HCT116 (cell line): ENCODE data around the gene CCL1. TPM values are rescaled to one million over a fixed set of nuclear protein-coding genes. Genes with fewer than 3 reads are reported as not detected.
"Not testable (repeated sequence)": the region's sequence is repeated elsewhere in the genome, so short reads cannot be mapped to it uniquely, and the experiment has no call there.

Source experiments
- ATAC-seq: fragments of 200-7000 bp; cut with Tn5 transposase; 2 replicates; pipeline ENCODE4 v1.9.1; 2020; ENCODE audit warnings: mild to moderate bottlenecking, moderate library complexity
- BruUV-seq: library from RNA; stranded (reverse); fragments of 400-500 nt; replicated peaks from 2 replicates; lab custom pipeline; 2021; lab: Mats Ljungman, UMichigan
- CTCF ChIA-PET: fragments of 300-600 bp; sonication (Branson Sonifier 250); formaldehyde crosslinking; loops from one replicate; lab custom pipeline; 2021; ENCODE audit warnings: antibody characterized with exemption; lab: Charles Lee
- POLR2A ChIA-PET: fragments of 300-600, 350-600 bp; sonication (Branson Sonifier 250); formaldehyde crosslinking; loops from one replicate; lab custom pipeline; 2021; ENCODE audit warnings: antibody characterized with exemption; lab: Charles Lee
- RAD21 ChIA-PET, 2 experiments: fragments of 300-600 bp; sonication (Branson Sonifier 250); formaldehyde crosslinking; loops; one replicate each; lab custom pipeline; 2023; ENCODE audit warnings: low total read pairs in 2 of 2; ENCODE audit not compliant: uncharacterized antibody in 2 of 2, unreplicated experiment in 2 of 2, low non-redundant PET in 1 of 2; lab: Charles Lee
- DNase-seq: peaks from one replicate; pipeline ENCODE4 v3.0.0-alpha.2; 2010; ENCODE audit warnings: low read depth, low spot score
- H2AFZ ChIP-seq: fragments of 200-600 bp; shearing (Covaris generic), sonication (generic); 2 replicates; pipeline ENCODE4 v1.6.1; 2017; ENCODE audit warnings: low read depth, mixed run types, mixed read lengths, antibody characterized with exemption, low read length; ENCODE audit not compliant: poor library complexity, severe bottlenecking
- H3K27ac ChIP-seq: 2 replicates; pipeline ENCODE4 v1.5.1; 2012; ENCODE audit warnings: low read depth, low read length
- H3K27me3 ChIP-seq: fragments of 200-600 bp; sonication (generic); 2 replicates; pipeline ENCODE4 v1.6.1; 2016; ENCODE audit warnings: mixed run types, low read length, mixed read lengths; ENCODE audit not compliant: insufficient read depth
- H3K36me3 ChIP-seq, 2 experiments: fragments of 200-500 bp in 1 of 2; fragments of 200-600 bp in 1 of 2; sonication (Bioruptor generic) in 1 of 2; sonication (generic) in 1 of 2; 2 replicates each; pipeline versions ENCODE4 v1.5.1 to v1.6.1; 2014 to 2016; ENCODE audit warnings: low read length in 2 of 2, inconsistent platforms in 1 of 2, mixed read lengths in 1 of 2, mixed run types in 1 of 2; ENCODE audit not compliant: insufficient read depth in 2 of 2, control insufficient read depth in 1 of 2
- H3K4me1 ChIP-seq, 2 experiments: fragments of 200-600 bp in 1 of 2; sonication (generic) in 1 of 2; 2 replicates each; pipeline versions ENCODE4 v1.5.1 to v1.6.1; 2012 to 2017; ENCODE audit warnings: low read length in 2 of 2, inconsistent platforms in 1 of 2, mild to moderate bottlenecking in 1 of 2, mixed read lengths in 1 of 2, mixed run types in 1 of 2, moderate library complexity in 1 of 2; ENCODE audit not compliant: insufficient read depth in 2 of 2, control insufficient read depth in 1 of 2
- H3K4me2 ChIP-seq: fragments of 200-600 bp; sonication (generic); 2 replicates; pipeline ENCODE4 v1.6.1; 2017; ENCODE audit warnings: mixed run types, low read length, mixed read lengths
- H3K4me3 ChIP-seq, 2 experiments: fragments of 200-600 bp in 1 of 2; sonication (generic) in 1 of 2; replicated peaks in 1 of 2; 2 replicates each; pipeline ENCODE4 v1.5.1; 2011 to 2016; ENCODE audit warnings: low read length in 2 of 2, control low read depth in 1 of 2, low read depth in 1 of 2, mild to moderate bottlenecking in 1 of 2, mixed read lengths in 1 of 2, mixed run types in 1 of 2
- H3K79me2 ChIP-seq: fragments of 200-600 bp; sonication (generic); 2 replicates; pipeline ENCODE4 v1.6.1; 2017; ENCODE audit warnings: mild to moderate bottlenecking, mixed run types, low read length, moderate library complexity, mixed read lengths; ENCODE audit not compliant: insufficient read depth
- H3K9ac ChIP-seq: fragments of 200-600 bp; sonication (generic); 2 replicates; pipeline ENCODE4 v1.6.1; 2016; ENCODE audit warnings: low read length, mixed read lengths
- H3K9me2 ChIP-seq: fragments of 200-600 bp; sonication (generic), shearing (Covaris generic); 2 replicates; pipeline ENCODE4 v1.6.1; 2017; ENCODE audit warnings: mixed run types, mild to moderate bottlenecking, moderate library complexity; ENCODE audit not compliant: insufficient read depth
- H3K9me3 ChIP-seq, 2 experiments: fragments of 200-500 bp in 1 of 2; fragments of 200-600 bp in 1 of 2; sonication (Bioruptor generic) in 1 of 2; sonication (generic) in 1 of 2; 2 replicates each; pipeline ENCODE4 v1.6.1; 2014 to 2017; ENCODE audit warnings: low read length in 2 of 2, mixed read lengths in 2 of 2, inconsistent platforms in 1 of 2, low read depth in 1 of 2, mild to moderate bottlenecking in 1 of 2, mixed run types in 1 of 2, moderate library complexity in 1 of 2; ENCODE audit not compliant: control insufficient read depth in 1 of 2, insufficient read depth in 1 of 2
- H4K20me1 ChIP-seq: fragments of 200-600 bp; sonication (generic), shearing (Covaris generic); 2 replicates; pipeline ENCODE4 v1.6.1; 2017; ENCODE audit warnings: mixed run types, mild to moderate bottlenecking, moderate library complexity; ENCODE audit not compliant: insufficient read depth
- ATF3 ChIP-seq: IDR thresholded peaks from 2 replicates; pipeline ENCODE4 v1.6.1; 2012
- CBX3 ChIP-seq: IDR thresholded peaks from 2 replicates; pipeline ENCODE4 v1.6.1; 2012; ENCODE audit warnings: low read depth
- CTCF ChIP-seq, 3 experiments: fragments of 200-600 bp in 1 of 3; sonication (generic) in 1 of 3; IDR thresholded peaks in 2 of 3; conservative IDR thresholded peaks in 1 of 3; 2 replicates each; pipeline ENCODE4 v1.5.1; 2012 to 2017; ENCODE audit warnings: low read depth in 2 of 3, low read length in 2 of 3, antibody characterized with exemption in 1 of 3, borderline replicate concordance in 1 of 3, control low read depth in 1 of 3, mild to moderate bottlenecking in 1 of 3, mixed read lengths in 1 of 3, mixed run types in 1 of 3, moderate library complexity in 1 of 3; ENCODE audit not compliant: insufficient read depth in 1 of 3
- FOSL1 ChIP-seq: IDR thresholded peaks from 2 replicates; pipeline ENCODE4 v1.6.1; 2012; ENCODE audit warnings: low read depth
- JUND ChIP-seq: IDR thresholded peaks from 2 replicates; pipeline ENCODE4 v1.6.1; 2012
- POLR2AphosphoS5 ChIP-seq: IDR thresholded peaks from 2 replicates; pipeline ENCODE4 v1.6.1; 2011; ENCODE audit warnings: mild to moderate bottlenecking, low read depth, low read length, moderate library complexity
- RAD21 ChIP-seq: IDR thresholded peaks from 2 replicates; pipeline ENCODE4 v1.6.1; 2012; ENCODE audit warnings: low read depth, mild to moderate bottlenecking
- TCF7L2 ChIP-seq: IDR thresholded peaks from 2 replicates; pipeline ENCODE4 v1.7.0; 2011; ENCODE audit warnings: borderline replicate concordance, inconsistent platforms; ENCODE audit not compliant: insufficient read depth, insufficient read length; ENCODE audit errors: extremely low read depth
- ZFX ChIP-seq: fragments of 450-650 bp; IDR thresholded peaks from 2 replicates; pipeline ENCODE4 v1.6.1; 2017
- ZNF274 ChIP-seq: fragments of 200-500 bp; sonication (Bioruptor generic); IDR thresholded peaks from 2 replicates; pipeline ENCODE4 v1.6.1; 2014; ENCODE audit warnings: mild to moderate bottlenecking, low read depth, low read length, inconsistent platforms
- intact Hi-C: fragments of 100-400 bp; cut with micrococcal nuclease; formaldehyde crosslinking; loops from 2 replicates; pipeline ENCODE4 v1.10.0; 2022
- total RNA-seq: library from RNA; stranded (reverse); gene quantifications from one replicate; pipeline ENCODE4 v1.2.1, GENCODE V29; 2021; ENCODE audit not compliant: unreplicated experiment
- TF ChIP-seq, protein P1 (sequence below): IDR thresholded peaks from 2 replicates; pipeline ENCODE4 v1.6.1; 2012

The CCL1 gene
- total RNA-seq, 1 experiment from 2014 or later = not detected

- intact Hi-C loops = no loop called here
- no peak overlapping the region for H3K4me3 ChIP-seq
- POLR2A ChIA-PET = no interaction called here
- H4K20me1 ChIP-seq = no peaks in the 10 kb centered on the region; the same call in 1 of the 2 replicates
- RAD21 ChIA-PET = no interaction called here
- H3K79me2 ChIP-seq = no peaks in the 10 kb centered on the region
- no peaks in the 10 kb centered on the region for H3K4me1 ChIP-seq
- CTCF ChIA-PET = no interaction called here
- no peak overlapping the region for H3K4me2 ChIP-seq
- H3K9me3 ChIP-seq = no peaks in the 10 kb centered on the region
- H3K27me3 ChIP-seq = 0 out of 2 replicates have a peak, but pooled peaks cover 6% of the 10 kb centered on the region
- ATAC-seq = no peak
- H3K9ac ChIP-seq = no peak overlapping the region
- no peaks in the 10 kb centered on the region for H3K36me3 ChIP-seq
- H2AFZ ChIP-seq = no peak overlapping the region
- TF ChIP-seq ZFX = no peak
- no peak for TF ChIP-seq POLR2AphosphoS5
- no peak for TF ChIP-seq JUND
- no peak overlapping the region for H3K27ac ChIP-seq
- no TSS peak for BruUV-seq
- DNase-seq = no peak
- no peaks in the 10 kb centered on the region for H3K9me2 ChIP-seq
Measured at GRCh38 chr17:34337701-34338100, 25.3 kb downstream of the CCL1 start.

DNA sequence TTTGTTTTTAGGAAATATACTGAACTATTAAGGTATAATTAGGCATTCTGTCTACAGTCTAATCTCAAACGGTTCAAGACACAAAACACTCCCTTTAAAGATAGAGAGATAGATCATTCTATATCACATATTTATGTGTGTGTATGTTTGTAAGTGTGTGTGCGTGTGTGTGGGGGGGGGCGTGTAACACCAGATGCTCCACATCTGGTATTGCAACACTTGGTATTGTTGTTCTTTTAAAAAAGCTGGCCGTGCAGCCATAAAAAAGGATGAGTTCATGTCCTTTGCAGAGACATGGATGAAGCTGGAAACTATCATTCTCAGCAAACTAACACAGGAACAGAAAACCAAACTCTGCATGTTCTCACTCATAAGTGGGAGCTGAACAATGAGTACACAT is 35.5 kb downstream of the CCL1 start:
- RAD21 ChIA-PET, H3K79me2 ChIP-seq, H3K4me3 ChIP-seq, H3K9me3 ChIP-seq, H3K36me3 ChIP-seq, H2AFZ ChIP-seq, H3K4me2 ChIP-seq, BruUV-seq, H3K4me1 ChIP-seq, H3K27me3 ChIP-seq, H4K20me1 ChIP-seq, H3K27ac ChIP-seq, ATAC-seq, POLR2A ChIA-PET, CTCF ChIA-PET, H3K9me2 ChIP-seq, DNase-seq, H3K9ac ChIP-seq: not testable (repeated sequence)
- intact Hi-C loops = loop anchor here (10.0 kb wide), 1 partner anchor 57 kb away; no protein-coding TSS in a partner anchor

GRCh38 chr17:34321964-34322363 is 41.1 kb downstream of the CCL1 start:
- no peak overlapping the region for H3K27ac ChIP-seq
- POLR2A ChIA-PET = no interaction called here
- H3K9me3 ChIP-seq = no peaks in the 10 kb centered on the region
- no peak for ATAC-seq
- intact Hi-C loops = loop anchor here (10.0 kb wide), 1 partner anchor 63 kb away; no protein-coding TSS in a partner anchor
- no peak overlapping the region for H3K4me3 ChIP-seq
- DNase-seq = no peak
- H3K4me2 ChIP-seq = no peak overlapping the region
- H3K79me2 ChIP-seq = no peaks in the 10 kb centered on the region
- H2AFZ ChIP-seq = no peak overlapping the region
- H4K20me1 ChIP-seq = no peaks in the 10 kb centered on the region
- CTCF ChIA-PET = no interaction called here
- RAD21 ChIA-PET = no interaction called here
- no peaks in the 10 kb centered on the region for H3K27me3 ChIP-seq
- no peaks in the 10 kb centered on the region for H3K4me1 ChIP-seq
- no peaks in the 10 kb centered on the region for H3K9me2 ChIP-seq
- H3K36me3 ChIP-seq = no peaks in the 10 kb centered on the region
- no TSS peak for BruUV-seq
- H3K9ac ChIP-seq = no peak overlapping the region
- no peak for TF ChIP-seq POLR2AphosphoS5
- TF ChIP-seq RAD21 = no peak
- no peak for TF ChIP-seq JUND
- TF ChIP-seq CBX3 = no peak
- TF ChIP-seq, protein P1, sequence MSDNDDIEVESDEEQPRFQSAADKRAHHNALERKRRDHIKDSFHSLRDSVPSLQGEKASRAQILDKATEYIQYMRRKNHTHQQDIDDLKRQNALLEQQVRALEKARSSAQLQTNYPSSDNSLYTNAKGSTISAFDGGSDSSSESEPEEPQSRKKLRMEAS = no peak
- TF ChIP-seq ATF3 = no peak
- TF ChIP-seq FOSL1 = no peak
- no peak for TF ChIP-seq TCF7L2
- TF ChIP-seq ZNF274 = no peak
- no peak for TF ChIP-seq CTCF (IDR thresholded peaks at IDR 0.05 in 2 of 3, conservative IDR thresholded peaks at IDR 0.05 in 1 of 3; ENCODE audit: borderline replicate concordance in 1 of 3, insufficient read depth in 1 of 3, low read depth in 2 of 3, low read length in 2 of 3)
